Vagina (tissue), 2 donors: ENCODE results near the gene EXOC3.

ENCODE experiments used
- POLR2A ChIP-seq, 2 donors: fragments of 450-650 bp; IDR thresholded peaks; one replicate each; pipeline ENCODE4 v1.6.1; 2017; ENCODE audit warnings: antibody characterized with exemption in 2 of 2, mild to moderate bottlenecking in 2 of 2, moderate library complexity in 2 of 2
- POLR2AphosphoS5 ChIP-seq, 2 donors: sonication (generic); formaldehyde crosslinking; IDR thresholded peaks; one replicate each; pipeline ENCODE4 v1.9.0; 2017; ENCODE audit warnings: antibody characterized with exemption in 2 of 2, mild to moderate bottlenecking in 2 of 2, low read depth in 1 of 2; ENCODE audit not compliant: insufficient read depth in 1 of 2
- TF ChIP-seq, protein P1 (sequence below), 3 experiments: fragments of 450-650 bp in 2 of 3; fragments of 200-600 bp in 1 of 3; sonication (generic) in 1 of 3; IDR thresholded peaks; one replicate each; pipeline ENCODE4 v1.5.1; 2017 to 2019; ENCODE audit warnings: antibody characterized with exemption in 3 of 3, mild to moderate bottlenecking in 2 of 3, moderate library complexity in 2 of 3

- TF ChIP-seq, protein P1, sequence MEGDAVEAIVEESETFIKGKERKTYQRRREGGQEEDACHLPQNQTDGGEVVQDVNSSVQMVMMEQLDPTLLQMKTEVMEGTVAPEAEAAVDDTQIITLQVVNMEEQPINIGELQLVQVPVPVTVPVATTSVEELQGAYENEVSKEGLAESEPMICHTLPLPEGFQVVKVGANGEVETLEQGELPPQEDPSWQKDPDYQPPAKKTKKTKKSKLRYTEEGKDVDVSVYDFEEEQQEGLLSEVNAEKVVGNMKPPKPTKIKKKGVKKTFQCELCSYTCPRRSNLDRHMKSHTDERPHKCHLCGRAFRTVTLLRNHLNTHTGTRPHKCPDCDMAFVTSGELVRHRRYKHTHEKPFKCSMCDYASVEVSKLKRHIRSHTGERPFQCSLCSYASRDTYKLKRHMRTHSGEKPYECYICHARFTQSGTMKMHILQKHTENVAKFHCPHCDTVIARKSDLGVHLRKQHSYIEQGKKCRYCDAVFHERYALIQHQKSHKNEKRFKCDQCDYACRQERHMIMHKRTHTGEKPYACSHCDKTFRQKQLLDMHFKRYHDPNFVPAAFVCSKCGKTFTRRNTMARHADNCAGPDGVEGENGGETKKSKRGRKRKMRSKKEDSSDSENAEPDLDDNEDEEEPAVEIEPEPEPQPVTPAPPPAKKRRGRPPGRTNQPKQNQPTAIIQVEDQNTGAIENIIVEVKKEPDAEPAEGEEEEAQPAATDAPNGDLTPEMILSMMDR (IDR thresholded peaks at IDR 0.05): no peak
- no peak for TF ChIP-seq POLR2A (IDR thresholded peaks at IDR 0.05)
- TF ChIP-seq POLR2AphosphoS5 (IDR thresholded peaks at IDR 0.05; ENCODE audit: insufficient read depth in 1 of 2, low read depth in 1 of 2): no peak
These were observed 48.3 kb upstream of the EXOC3 start for GRCh38 chr5:394671-395155.
